NCI-H1436 (cell line): ENCODE data around the gene PI3.

Source experiments
- DNase-seq: peaks from one replicate; lab custom pipeline; 2025; lab: John Stamatoyannopoulos, UW

The PI3 gene

DNA sequence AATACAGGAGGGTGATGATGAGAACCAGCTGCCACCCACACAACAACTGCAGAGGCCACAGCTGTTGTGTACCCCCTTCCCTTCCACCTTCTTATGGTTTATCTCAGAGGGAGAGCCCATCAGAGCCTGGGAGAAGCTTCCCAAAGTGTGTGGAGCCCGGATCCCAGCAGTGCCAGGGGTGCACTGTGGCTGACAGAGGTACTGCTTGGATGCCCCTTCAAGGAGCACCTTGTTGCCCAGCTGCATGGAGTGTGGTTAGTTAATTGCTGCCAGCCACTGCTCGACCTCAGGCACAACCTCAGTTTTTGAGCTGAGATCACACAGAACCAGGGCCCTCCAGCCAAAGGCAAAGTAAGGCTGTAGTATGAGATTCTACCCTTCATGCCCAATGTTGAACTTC lies 13.0 kb downstream of the PI3 start:
- no peak for DNase-seq

DNA sequence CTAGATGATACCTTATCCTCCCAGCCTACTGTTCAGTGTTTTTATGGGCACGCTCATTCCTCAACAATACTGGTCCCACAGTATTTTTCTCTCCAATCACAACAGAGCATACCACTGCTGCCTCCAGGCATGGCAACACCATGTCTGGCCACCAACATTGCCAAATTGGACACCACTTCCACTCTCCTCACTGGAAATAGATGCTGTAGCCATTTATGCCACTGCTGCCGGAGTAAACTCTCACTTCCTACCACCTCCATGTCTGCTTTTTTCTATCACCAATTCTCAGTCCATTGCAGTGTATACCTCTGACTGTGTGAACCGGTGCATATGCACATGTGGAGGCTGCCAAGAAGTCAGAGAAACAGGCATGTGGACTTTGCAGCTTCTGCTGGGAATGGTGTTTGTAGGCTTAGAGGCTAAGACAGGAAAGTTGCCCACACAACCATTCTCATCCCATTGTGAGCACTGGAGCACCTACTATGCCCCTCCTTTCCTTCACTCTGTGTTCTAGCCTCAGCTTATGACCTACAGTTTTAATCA lies 14.4 kb downstream of the PI3 start:
- no peak for DNase-seq

DNA sequence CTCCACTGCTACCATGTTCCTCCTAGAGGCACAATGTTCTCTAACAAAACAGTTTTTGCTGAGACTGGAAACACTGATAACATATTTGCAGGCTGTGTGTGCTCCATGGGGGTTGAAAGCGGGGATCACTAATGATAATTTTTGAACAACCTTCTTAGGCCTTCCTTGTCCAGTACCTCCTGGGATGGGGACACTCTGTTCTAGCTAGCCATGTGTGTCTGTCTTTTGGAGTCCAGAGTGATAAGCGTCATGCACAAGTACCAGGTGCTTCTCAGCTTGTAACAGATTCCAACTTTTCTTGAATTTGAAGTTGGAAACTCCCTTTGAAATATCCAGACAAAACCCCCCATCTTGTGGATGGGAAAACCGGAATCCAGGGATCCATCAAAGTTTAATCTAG lies 15.2 kb downstream of the PI3 start:
- DNase-seq = no peak

DNA sequence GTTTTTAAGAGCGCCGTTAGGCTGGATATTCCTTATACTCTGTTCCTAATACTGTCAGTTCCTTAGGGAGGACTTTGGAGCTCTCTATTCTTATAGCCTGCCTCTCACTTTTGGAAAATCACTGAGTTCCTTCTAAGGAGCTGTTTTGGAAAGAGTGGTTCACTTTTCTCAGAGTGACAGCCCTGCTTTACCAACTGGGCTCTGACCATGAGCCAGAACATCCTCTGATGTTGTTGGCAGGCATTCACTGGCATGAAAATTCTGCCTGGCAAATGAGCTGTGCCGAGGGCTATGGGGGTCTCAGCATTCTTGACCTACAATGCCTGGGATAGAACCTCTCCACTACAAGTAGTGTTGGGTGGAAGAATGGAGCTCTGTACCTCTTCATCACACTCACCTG lies 17.2 kb downstream of the PI3 start:
- no peak for DNase-seq

DNA sequence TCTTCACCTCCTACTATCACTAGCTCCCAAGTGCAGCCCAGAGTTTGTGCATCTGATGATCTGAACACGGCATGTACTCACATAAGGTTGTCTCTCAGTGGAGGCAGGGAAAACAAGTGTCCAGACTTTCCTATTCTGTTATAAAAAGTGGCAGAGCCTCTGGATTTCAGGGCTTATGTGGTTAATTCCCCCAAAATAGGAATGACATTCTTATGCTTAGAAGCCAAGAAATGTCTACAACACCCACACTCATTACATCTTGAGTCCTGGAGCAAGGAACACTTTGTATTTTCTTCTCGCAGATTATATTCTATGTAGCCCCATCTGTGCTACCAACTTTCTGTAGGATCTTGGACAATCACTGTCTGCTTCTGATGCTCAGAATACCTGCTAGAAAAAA lies 18.6 kb downstream of the PI3 start:
- no peak for DNase-seq

DNA sequence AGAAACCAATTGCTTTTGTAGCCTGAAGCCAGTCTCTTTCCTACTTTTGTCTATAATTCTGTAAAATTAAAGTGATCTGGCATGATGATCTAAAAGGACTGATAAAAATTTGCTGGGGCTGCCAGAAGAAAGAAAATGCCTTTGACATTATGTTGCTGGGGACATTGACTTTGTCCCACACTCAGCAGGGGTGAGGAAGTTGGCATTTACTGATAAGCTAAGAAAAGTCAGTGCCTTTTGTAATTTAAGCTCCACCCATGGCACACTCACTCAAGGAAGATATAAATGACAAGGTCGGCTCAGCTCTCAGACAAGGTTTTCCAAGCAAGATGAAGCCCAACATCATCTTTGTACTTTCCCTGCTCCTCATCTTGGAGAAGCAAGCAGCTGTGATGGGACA lies 32.0 kb downstream of the PI3 start, which contains the start of gene SEMG1:
SEMG1 (plus strand) TSS at position 309 of the 400 bp plus-strand sequence; CDS start at position 330, 21 bp downstream.
- no peak for DNase-seq

DNA sequence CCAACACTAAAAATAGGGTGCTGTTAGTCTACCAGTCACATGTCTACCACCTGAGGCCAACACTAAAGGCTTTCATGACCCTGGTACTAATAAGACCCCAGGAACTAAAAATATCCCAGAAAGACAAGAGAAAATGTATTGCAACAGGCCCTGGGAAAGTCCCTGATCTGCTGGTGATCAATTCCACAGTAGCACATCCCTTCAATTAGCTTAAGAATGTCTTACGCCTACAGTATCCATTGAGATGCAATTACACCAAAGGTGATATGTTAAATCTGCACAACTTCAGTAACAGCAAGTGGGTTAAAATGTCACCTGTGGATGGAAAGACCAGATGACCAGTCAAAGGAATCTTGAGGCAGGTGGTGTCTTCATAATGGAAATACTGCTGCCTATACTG lies 35.2 kb downstream of the PI3 start:
- no peak for DNase-seq

DNA sequence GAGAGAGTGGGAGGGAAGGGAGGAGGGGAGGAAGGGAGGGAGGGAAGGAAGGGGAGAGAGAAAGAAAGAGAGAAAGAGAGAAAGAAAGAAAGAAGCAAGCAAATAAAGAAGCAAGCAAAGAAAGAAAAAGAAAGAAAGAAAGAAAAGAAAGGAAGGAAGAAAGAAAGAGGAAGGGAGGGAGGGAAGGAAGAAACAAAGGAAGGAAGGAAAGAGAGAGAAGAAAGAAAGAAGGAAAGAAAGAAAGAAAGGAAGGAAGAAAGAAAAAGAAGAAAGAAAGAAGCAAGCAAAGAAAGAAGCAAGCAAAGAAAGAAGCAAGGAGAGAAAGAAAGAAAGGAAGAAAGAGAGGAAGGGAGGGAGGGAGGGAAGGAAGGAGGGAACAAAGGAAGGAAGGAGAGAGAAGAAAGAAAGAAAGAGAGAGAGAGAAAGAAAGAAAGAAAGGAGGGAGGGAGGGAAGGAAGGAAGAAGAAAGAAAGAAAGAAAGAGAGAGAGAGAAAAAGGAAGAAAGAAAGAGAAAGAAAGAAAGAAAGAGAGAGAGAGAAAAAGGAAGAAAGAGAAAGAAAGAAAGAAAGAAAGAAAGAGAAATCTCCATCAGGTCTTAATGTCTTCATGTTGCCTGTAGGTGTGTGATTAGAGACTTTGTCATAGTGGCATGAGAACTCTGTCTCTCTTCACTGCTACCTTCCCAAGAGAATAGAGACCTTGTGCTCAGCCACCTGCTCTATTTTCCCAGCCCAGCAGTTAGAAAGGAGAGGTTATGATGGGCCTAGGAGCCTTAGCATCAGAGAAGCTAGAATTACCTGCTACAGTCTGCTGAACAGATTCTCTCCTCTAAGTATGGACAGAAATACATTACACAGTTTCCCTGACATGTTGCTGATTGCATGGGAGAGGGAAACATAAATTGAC lies 37.1 kb downstream of the PI3 start:
- DNase-seq = no peak

DNA sequence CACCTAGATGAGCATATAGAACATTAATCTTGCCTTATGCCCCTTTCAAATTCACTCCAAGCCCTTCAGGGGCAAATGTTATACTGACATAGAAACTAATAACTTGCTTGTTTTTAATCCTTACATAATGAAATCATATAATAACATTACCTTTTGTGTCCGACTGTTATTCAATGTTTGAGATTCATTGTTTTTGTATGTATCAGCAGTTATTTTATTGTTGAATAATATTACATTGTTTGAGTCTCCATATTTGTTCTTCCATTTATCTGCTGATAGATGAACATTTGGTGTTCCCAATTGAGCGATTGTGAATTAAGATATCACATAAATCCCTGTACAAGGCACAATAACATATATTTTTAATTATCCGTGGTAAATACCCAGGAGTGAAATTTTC lies 38.1 kb downstream of the PI3 start:
- no peak for DNase-seq

DNA sequence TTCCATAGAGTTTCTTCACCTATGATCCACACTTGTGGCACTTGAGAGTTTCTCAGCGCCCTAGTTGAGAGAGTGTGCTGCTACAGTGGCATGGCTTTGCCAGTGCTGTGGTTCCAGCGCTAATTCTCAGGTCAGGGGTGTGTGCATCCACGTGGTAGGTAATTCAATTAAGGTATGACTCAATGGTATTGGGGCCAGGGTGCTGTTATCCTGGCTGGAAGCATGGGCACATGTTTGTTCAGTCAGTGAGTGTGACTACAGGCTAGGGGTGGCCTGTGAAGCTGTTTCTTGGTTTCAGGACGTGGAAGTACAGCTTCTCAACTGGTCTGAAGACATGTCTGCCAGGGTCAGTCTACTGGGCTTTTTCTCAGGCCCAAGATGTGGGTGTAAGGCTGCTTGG lies 43.4 kb downstream of the PI3 start:
- DNase-seq = no peak

DNA sequence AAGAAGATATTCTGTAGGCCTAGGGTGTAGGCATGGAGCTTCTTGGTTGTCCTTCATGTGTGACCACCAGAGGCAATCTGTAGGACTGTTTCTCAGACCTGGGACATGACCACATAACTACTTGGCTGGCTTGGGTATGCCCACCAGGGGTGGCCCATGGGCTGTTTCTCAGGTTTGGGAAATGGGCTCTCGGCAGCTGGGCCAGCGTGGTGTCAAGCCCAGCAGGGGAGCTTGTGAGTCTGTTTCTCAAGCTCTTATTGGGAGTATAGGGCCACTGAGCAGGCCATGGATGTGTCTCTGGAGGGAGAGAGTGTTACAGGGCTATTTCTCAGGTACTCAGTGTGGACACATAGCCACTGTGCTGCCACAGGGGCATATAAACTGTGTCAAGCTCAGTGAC lies 43.9 kb downstream of the PI3 start:
- no peak for DNase-seq

DNA sequence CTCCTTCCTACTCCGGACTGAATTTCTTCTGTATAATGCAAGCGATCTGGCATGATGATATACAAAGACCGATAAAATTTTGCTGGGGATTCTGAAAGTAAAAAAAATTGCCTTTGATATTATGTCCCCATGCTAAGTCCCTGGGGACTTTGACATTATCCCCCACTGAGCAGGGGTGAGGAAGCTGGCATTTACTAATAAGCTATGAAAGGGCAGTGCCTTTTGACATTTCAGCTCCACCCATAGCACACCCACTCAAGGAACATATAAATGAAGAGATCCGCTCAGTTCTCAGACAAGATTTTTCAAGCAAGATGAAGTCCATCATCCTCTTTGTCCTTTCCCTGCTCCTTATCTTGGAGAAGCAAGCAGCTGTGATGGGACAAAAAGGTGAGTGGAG lies 46.4 kb downstream of the PI3 start, which contains the start of gene SEMG2:
SEMG2 (plus strand) TSS at position 298 of the 400 bp plus-strand sequence; CDS start at position 315, 17 bp downstream.
- DNase-seq = no peak

DNA sequence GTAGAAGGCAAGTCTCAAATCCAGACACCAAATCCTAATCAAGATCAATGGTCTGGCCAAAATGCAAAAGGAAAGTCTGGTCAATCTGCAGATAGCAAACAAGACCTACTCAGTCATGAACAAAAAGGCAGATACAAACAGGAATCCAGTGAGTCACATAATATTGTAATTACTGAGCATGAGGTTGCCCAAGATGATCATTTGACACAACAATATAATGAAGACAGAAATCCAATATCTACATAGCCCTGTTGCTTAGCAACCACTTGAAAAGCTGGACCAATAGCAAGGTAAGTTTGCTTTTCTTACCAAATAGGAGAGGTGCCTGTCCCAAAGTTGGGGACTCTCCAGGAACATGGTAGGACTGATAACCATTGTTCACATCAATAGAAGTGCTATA lies 48.4 kb downstream of the PI3 start:
- DNase-seq = no peak
